IPS-18a (cell line): ENCODE results near the gene SPDYE4.

Experiments
- H3K27ac ChIP-seq: one replicate; pipeline ENCODE4 v1.5.1; 2013; ENCODE audit warnings: low read length
- H3K27me3 ChIP-seq: one replicate; pipeline ENCODE4 v1.6.1; 2013; ENCODE audit warnings: mild to moderate bottlenecking, low read length; ENCODE audit not compliant: control insufficient read depth, insufficient read depth
- H3K36me3 ChIP-seq: one replicate; pipeline ENCODE4 v1.6.1; 2013; ENCODE audit warnings: low read depth, low read length; ENCODE audit not compliant: control insufficient read depth
- H3K4me1 ChIP-seq: one replicate; pipeline ENCODE4 v1.6.1; 2013; ENCODE audit warnings: low read depth, low read length; ENCODE audit not compliant: control insufficient read depth
- H3K4me3 ChIP-seq: one replicate; pipeline ENCODE4 v1.5.1; 2013; ENCODE audit warnings: low read length
- H3K9ac ChIP-seq: one replicate; pipeline ENCODE4 v1.6.1; 2013; ENCODE audit warnings: mild to moderate bottlenecking, low read length, moderate library complexity
- H3K9me3 ChIP-seq: one replicate; pipeline ENCODE4 v1.6.1; 2013; ENCODE audit warnings: low read depth, low read length; ENCODE audit not compliant: control insufficient read depth

SPDYE4 gene

DNA sequence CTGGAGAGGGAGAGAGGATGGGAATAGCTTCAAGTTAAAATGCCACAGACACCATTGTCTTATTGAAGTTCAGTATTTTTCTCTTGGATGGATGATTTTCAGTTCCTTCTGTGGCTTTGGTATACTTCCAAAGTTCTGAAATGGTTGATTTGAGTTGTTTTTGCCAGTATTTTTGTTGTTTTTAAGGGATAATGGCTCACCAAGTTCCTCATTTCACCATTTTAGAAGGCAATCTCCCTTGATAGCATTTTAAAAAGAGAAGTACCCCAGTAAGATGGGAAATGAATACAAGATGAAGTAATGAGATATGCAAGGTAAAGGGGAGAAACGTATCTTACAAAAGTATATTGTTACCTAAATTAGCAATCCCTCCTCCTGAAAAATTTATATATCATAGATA is 18.5 kb upstream of the SPDYE4 start:
- Histone ChIP-seq H3K9me3 (no peaks in the 10 kb centered on the region), H3K9ac (no peak overlapping the region), H3K4me1 (no peaks in the 10 kb centered on the region), H3K4me3 (no peak overlapping the region), H3K27me3 (no peaks in the 10 kb centered on the region), H3K36me3 (no peaks in the 10 kb centered on the region), H3K27ac (no peak overlapping the region)

DNA sequence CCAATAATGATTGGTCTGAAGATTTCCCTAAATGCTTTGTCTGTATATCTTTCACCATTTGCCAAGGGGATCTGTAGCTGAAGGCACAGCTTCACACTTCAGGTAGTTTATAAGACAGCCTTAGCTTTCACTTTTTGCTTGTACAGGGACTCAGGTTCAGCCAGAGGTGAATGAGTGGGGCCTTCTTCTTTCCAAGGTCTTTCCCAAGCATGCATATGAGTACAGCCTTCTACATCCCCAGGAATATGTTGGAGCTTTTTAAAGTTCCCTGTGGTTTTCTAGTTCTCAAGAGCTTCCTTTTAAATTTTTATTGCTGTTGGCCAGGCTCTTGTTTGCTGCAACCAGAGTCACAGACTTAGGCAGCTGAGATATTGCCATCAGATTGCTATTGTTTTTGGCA is 17.9 kb upstream of the SPDYE4 start:
- Histone ChIP-seq H3K4me3 (no peak overlapping the region), H3K9me3 (no peaks in the 10 kb centered on the region), H3K27ac (no peak overlapping the region), H3K4me1 (no peaks in the 10 kb centered on the region), H3K36me3 (no peaks in the 10 kb centered on the region), H3K27me3 (no peaks in the 10 kb centered on the region), H3K9ac (no peak overlapping the region)

DNA sequence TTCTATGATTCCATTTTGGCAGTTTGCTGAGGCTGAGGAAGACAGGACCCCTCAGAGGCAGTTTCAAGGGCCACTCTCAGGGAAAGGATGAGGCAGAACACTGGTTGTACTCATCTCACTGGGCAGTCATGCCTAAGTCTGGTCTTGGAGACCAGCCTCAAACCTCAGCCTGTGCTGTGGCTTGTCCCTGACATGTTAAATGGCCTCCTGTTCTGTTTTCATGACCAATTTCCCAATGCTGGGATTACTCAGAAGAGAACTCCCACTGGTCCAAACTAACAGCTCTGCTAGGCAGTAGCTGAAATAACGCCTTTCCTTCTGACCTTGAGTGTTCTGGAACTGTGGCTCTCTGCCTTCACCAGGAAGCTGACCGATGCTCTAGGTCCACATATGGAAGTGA is 8.4 kb upstream of the SPDYE4 start:
- Histone ChIP-seq H3K36me3 (no peaks in the 10 kb centered on the region), H3K27me3 (no peaks in the 10 kb centered on the region), H3K9ac (no peak overlapping the region), H3K4me3 (no peak overlapping the region), H3K9me3 (no peaks in the 10 kb centered on the region), H3K27ac (no peak overlapping the region), H3K4me1 (no peaks in the 10 kb centered on the region)

DNA sequence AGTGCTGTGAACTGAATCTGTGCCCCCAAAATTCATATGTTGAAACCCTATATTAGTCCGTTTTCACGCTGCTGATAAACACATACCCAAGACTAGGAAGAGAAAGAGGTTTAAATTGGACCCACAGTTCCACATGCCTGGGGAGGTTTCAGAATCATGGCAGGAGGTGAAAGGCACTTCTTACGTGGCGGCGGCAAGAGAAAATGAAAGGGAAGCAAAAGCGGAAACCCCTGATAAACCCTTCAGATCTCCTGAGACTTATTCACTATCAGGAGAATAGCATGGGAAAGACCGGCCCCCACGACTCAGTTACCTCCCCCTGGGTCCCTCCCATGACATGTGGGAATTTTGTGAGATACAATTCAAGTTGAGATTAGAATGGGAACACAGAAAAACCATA is 3.7 kb upstream of the SPDYE4 start:
- no peaks in the 10 kb centered on the region for H3K4me1 ChIP-seq
- H3K27me3 ChIP-seq: no peaks in the 10 kb centered on the region
- H3K36me3 ChIP-seq: no peaks in the 10 kb centered on the region
- H3K27ac ChIP-seq: no peak overlapping the region
- no peaks in the 10 kb centered on the region for H3K9me3 ChIP-seq
- no peak overlapping the region for H3K4me3 ChIP-seq
- no peak overlapping the region for H3K9ac ChIP-seq

DNA sequence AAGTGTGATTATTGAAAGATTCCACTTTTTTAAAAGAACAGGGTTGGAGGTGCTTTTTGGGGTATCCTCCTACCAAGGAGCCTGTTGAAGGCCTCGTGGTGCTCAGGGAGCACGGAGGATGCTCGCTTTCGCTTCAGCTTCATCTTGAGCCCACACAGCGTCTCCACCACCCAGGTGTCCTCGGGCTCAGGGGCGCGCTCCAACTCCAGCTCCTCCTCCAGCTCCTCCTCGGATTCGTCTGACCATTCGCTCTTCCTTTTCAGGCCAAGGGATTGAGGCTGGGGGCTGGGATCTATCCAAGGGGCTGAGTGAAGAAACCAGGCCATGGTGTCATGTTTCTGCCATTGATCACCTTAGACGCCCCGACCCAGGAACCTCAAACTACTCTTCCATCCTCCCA is 1.2 kb downstream of the SPDYE4 start:
- H3K36me3 ChIP-seq: no peaks in the 10 kb centered on the region

DNA sequence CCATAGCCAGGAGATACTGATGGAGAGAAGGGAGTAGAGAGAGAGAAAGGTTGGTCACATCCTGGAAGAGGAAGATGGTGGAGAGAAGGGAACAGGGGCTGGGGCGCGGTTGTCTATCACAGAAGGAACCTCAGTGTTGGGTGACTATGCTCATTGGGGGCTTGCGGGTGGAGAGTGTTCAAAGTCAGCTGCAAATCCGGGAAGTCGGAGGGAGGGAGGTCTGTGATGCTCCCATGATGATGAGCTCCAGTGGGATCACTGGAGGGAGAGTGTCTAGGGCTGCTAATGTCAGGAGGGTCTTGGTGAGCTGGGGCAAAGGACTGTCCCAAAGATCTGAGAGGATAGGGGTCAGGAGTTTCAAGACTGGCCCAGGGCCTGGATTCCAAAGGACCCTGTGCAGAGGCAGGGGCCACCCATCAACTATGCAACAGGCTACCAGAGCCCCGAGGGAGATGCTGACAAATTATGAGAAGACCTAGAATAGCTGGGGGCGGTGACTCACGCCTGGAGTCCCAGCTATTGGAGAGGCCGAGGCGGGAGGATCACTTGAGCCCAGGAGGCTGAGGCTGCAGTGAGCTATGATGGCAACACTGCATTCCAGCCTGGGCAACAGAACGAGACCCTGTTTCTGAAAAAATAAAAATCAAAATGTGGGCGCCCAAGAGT is 2.6 kb downstream of the SPDYE4 start:
- H3K4me1 ChIP-seq: no peaks in the 10 kb centered on the region
- no peaks in the 10 kb centered on the region for H3K36me3 ChIP-seq
- no peaks in the 10 kb centered on the region for H3K27me3 ChIP-seq
- no peak overlapping the region for H3K4me3 ChIP-seq
- no peak overlapping the region for H3K9ac ChIP-seq
- no peaks in the 10 kb centered on the region for H3K9me3 ChIP-seq
- H3K27ac ChIP-seq: no peak overlapping the region

More for the DNA sequence above, 1.2 kb downstream of the SPDYE4 start:
- Histone ChIP-seq H3K4me3 (no peak overlapping the region), H3K27me3 (no peaks in the 10 kb centered on the region), H3K27ac (no peak overlapping the region), H3K4me1 (no peaks in the 10 kb centered on the region), H3K9ac (no peak overlapping the region), H3K9me3 (no peaks in the 10 kb centered on the region)

DNA sequence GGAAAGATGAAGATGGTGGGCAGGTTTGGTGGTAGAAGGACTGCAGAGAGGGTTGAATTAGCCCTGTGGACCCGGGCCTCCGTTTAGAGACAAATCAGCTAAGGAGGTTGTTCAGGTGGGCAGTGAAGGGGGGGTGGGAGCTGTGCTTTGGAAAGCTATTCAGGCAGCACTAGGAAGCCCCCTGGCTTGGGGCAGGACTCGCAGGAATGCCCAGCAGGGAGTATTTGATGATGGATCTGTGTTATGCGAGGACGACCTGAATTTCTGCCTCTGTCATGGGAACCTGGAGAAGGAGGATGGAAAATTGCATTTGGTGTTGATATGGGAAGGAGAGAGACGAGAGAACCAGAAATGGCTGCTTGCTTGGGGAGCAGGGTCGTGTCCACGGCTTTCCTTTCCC is 3.5 kb downstream of the SPDYE4 start:
- Histone ChIP-seq H3K4me1 (no peaks in the 10 kb centered on the region), H3K27me3 (no peaks in the 10 kb centered on the region), H3K9me3 (no peaks in the 10 kb centered on the region), H3K27ac (no peak overlapping the region), H3K36me3 (no peaks in the 10 kb centered on the region), H3K4me3 (no peak overlapping the region), H3K9ac (no peak overlapping the region)

DNA sequence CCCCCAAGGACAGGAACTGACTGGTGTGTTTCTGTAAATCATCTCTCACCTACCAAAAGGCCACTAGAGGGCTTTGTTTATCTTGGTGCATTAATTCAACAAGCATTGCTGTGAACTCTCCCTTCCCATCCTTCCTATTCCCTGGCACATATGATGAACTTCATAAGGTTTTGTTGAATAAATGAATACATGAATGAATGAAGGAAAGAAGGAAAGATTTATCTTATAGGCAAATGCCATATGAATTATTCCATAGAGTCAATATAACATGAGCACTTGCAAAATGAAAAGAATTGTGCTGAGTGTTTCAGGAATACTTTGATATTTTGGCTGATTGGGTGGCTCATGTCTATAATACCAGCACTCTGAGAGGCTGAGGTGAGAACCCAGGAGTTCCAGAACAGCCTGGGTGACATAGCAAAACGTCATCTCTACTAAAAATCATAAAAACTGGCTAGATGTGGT is 4.3 kb downstream of the SPDYE4 start:
- Histone ChIP-seq H3K9me3 (no peaks in the 10 kb centered on the region), H3K27me3 (no peaks in the 10 kb centered on the region), H3K9ac (no peak overlapping the region), H3K36me3 (no peaks in the 10 kb centered on the region), H3K4me3 (no peak overlapping the region), H3K27ac (no peak overlapping the region), H3K4me1 (no peaks in the 10 kb centered on the region)

DNA sequence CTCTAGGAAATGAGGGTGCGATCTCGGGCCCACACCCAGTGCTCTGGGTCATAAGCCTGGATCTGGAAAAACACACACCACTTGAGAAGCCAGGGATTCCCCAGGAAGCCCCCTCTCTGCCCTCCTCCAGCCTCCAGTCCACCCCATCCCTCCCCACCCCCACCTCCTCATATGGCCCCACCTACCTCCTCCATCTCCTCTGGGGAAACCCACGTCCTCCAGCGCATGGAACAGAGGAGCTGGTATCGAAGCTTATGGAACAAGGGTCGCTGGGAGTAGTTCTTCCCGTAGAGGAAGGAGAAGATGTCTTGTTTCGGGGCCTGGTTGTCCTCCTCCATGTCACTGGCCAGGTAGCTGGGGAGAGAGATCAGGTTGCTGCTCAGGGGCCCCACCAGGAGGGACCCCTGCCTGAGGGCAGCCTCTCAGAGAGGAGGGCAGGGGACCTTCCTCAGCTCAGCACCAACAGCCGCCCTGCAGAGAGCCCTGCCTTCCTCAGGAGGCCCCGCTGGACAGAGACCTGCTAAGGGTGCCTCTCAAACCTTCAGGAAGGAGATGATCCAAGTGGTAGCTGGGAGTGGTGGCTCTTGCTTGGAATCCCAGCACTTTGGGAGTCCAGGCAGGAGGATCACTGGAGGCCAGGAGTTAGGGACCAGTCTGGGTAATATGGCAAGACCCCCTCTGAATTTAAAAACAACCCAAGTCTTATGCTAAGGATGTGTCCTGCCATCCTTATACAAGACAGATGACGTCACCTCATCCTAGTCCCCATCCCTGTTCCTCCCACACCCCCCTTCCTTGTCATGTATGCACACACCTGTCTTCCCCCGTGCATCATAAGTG is 5.0 kb downstream of the SPDYE4 start:
- H3K9me3 ChIP-seq: no peaks in the 10 kb centered on the region
- no peaks in the 10 kb centered on the region for H3K36me3 ChIP-seq
- H3K4me3 ChIP-seq: no peak overlapping the region
- no peak overlapping the region for H3K9ac ChIP-seq
- no peaks in the 10 kb centered on the region for H3K4me1 ChIP-seq
- H3K27me3 ChIP-seq: no peaks in the 10 kb centered on the region
- no peak overlapping the region for H3K27ac ChIP-seq

DNA sequence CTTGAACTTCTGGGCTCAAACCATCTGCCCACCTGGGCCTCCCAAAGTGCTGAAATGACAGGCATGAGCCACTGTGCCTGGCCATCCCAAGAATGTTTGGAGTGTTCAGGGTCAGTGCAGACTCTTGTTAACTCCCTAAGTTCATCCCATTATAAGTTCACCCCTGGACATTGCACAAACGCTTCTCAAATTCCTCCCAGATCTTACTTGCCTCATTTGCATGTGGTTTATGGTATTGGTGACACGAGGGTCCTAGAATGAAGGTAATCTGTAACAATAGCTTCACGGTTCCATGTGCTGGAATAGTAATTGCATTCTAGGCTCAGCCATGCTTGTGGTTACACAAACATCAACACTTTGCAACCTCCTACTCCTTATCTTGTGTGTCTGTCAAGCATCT is 8.7 kb downstream of the SPDYE4 start:
- no peaks in the 10 kb centered on the region for H3K36me3 ChIP-seq
- no peak overlapping the region for H3K27ac ChIP-seq
- H3K9ac ChIP-seq: no peak overlapping the region
- no peaks in the 10 kb centered on the region for H3K9me3 ChIP-seq
- peaks cover 3% of the 10 kb centered on the region for H3K4me1 ChIP-seq
- H3K4me3 ChIP-seq: no peak overlapping the region
- no peaks in the 10 kb centered on the region for H3K27me3 ChIP-seq

DNA sequence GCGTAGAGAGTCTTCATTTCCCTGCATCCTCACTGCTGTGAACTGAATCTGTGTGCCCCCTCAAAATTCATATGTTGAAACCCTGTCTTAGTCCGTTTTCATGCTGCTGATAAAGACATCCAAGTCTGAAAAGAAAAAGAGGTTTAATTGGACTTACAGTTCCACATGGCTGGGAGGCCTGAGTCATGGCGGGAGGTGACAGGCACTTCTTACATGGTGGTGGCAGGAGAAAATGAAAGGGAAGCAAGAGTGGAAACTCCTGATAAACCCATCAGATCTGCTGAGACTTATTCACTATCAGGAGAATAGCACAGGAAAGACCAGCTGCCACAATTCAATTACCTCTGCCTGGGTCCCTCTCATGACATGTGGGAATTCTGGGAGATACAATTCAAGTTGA is 10.6 kb downstream of the SPDYE4 start:
- Histone ChIP-seq H3K4me3 (no peak overlapping the region), H3K36me3 (no peaks in the 10 kb centered on the region), H3K27ac (no peak overlapping the region), H3K9ac (no peak overlapping the region), H3K9me3 (no peaks in the 10 kb centered on the region), H3K27me3 (no peaks in the 10 kb centered on the region), H3K4me1 (peaks cover 3% of the 10 kb centered on the region)
